Mesenchymal stem cell (in vitro differentiated cells and primary cell): ENCODE measurements around the gene ZNF415.

Experiments
- DNase-seq: peaks from one replicate; pipeline ENCODE4 v3.0.0-alpha.2; 2013
- H2AFZ ChIP-seq: one replicate; pipeline ENCODE4 v1.6.1; 2013; ENCODE audit warnings: low read depth, mild to moderate bottlenecking, control low read depth, inconsistent platforms, low read length, moderate library complexity
- H2AK5ac ChIP-seq: 2 replicates; pipeline ENCODE4 v1.6.1; 2013; ENCODE audit warnings: low read length, moderate library complexity, mild to moderate bottlenecking, inconsistent platforms; ENCODE audit not compliant: severe bottlenecking
- H2BK120ac ChIP-seq: one replicate; pipeline ENCODE4 v1.6.1; 2013; ENCODE audit warnings: low read depth, mild to moderate bottlenecking, inconsistent platforms, low read length, moderate library complexity
- H2BK12ac ChIP-seq, 2 experiments: one replicate each; pipeline ENCODE4 v1.6.1; 2013; ENCODE audit warnings: inconsistent platforms in 2 of 2, low read length in 2 of 2, mild to moderate bottlenecking in 2 of 2, moderate library complexity in 2 of 2, control low read depth in 1 of 2
- H2BK15ac ChIP-seq: one replicate; pipeline ENCODE4 v1.6.1; 2013; ENCODE audit warnings: mild to moderate bottlenecking, low read depth, inconsistent platforms; ENCODE audit not compliant: poor library complexity, severe bottlenecking
- H2BK5ac ChIP-seq: 2 replicates; pipeline ENCODE4 v1.6.1; 2013; ENCODE audit warnings: low read depth, mild to moderate bottlenecking, low read length, control low read depth, inconsistent platforms; ENCODE audit not compliant: poor library complexity, severe bottlenecking
- H3K14ac ChIP-seq, 2 experiments: one replicate each; pipeline ENCODE4 v1.6.1; 2013; ENCODE audit warnings: inconsistent platforms in 2 of 2, low read length in 2 of 2, control low read depth in 1 of 2, mild to moderate bottlenecking in 1 of 2, moderate library complexity in 1 of 2
- H3K18ac ChIP-seq, 2 experiments: one replicate each; pipeline ENCODE4 v1.6.1; 2013; ENCODE audit warnings: inconsistent platforms in 2 of 2, low read length in 2 of 2, control low read depth in 1 of 2, low read depth in 1 of 2, mild to moderate bottlenecking in 1 of 2
- H3K23ac ChIP-seq, 2 experiments: one replicate each; pipeline ENCODE4 v1.6.1; 2013; ENCODE audit warnings: inconsistent platforms in 2 of 2, low read length in 2 of 2, mild to moderate bottlenecking in 2 of 2, moderate library complexity in 2 of 2, control low read depth in 1 of 2
- H3K27ac ChIP-seq: 2 replicates; pipeline ENCODE4 v1.5.1; 2013; ENCODE audit warnings: mild to moderate bottlenecking, moderate library complexity, low read length, control low read depth, inconsistent platforms; ENCODE audit not compliant: poor library complexity, severe bottlenecking
- H3K27me3 ChIP-seq, 2 experiments: 2 replicates each; pipeline versions ENCODE4 v1.6.1 to v1.7.0; 2013; ENCODE audit warnings: low read length in 2 of 2, mild to moderate bottlenecking in 2 of 2, moderate library complexity in 2 of 2, control low read depth in 1 of 2, inconsistent platforms in 1 of 2; ENCODE audit not compliant: control insufficient read depth in 1 of 2, insufficient read depth in 1 of 2
- H3K36me3 ChIP-seq, 2 experiments: 2 replicates each; pipeline versions ENCODE4 v1.6.1 to v1.7.0; 2013; ENCODE audit warnings: low read length in 2 of 2, control low read depth in 1 of 2, inconsistent platforms in 1 of 2, low read depth in 1 of 2, mild to moderate bottlenecking in 1 of 2; ENCODE audit not compliant: insufficient read depth in 2 of 2, control insufficient read depth in 1 of 2
- H3K4ac ChIP-seq, 2 experiments: one replicate each; pipeline ENCODE4 v1.6.1; 2013; ENCODE audit warnings: inconsistent platforms in 2 of 2, low read length in 2 of 2, mild to moderate bottlenecking in 2 of 2, moderate library complexity in 2 of 2, control low read depth in 1 of 2, low read depth in 1 of 2
- H3K4me1 ChIP-seq: 2 replicates; pipeline ENCODE4 v1.6.1; 2013; ENCODE audit warnings: low read depth, low read length, control low read depth; ENCODE audit not compliant: control insufficient read depth, insufficient read depth
- H3K4me2 ChIP-seq: 2 replicates; pipeline ENCODE4 v1.6.1; 2013; ENCODE audit warnings: low read length, mild to moderate bottlenecking, inconsistent platforms; ENCODE audit not compliant: poor library complexity, severe bottlenecking
- H3K4me3 ChIP-seq, 2 experiments: 2 replicates each; pipeline versions ENCODE4 v1.5.1 to v1.7.0; 2013; ENCODE audit warnings: low read length in 2 of 2, mild to moderate bottlenecking in 2 of 2, control low read depth in 1 of 2, low read depth in 1 of 2; ENCODE audit not compliant: insufficient read depth in 1 of 2
- H3K79me1 ChIP-seq: replicated peaks from 2 replicates; pipeline ENCODE4 v1.6.1; 2013; ENCODE audit warnings: mild to moderate bottlenecking, control low read depth, low read length, inconsistent platforms; ENCODE audit not compliant: poor library complexity, severe bottlenecking
- H3K9ac ChIP-seq: 2 replicates; pipeline ENCODE4 v1.7.0; 2013; ENCODE audit warnings: mild to moderate bottlenecking, low read length, moderate library complexity
- H3K9me3 ChIP-seq: 2 replicates; pipeline ENCODE4 v1.7.0; 2013; ENCODE audit warnings: mild to moderate bottlenecking, low read length; ENCODE audit not compliant: control insufficient read depth
- H4K8ac ChIP-seq: one replicate; pipeline ENCODE4 v1.6.1; 2013; ENCODE audit warnings: inconsistent platforms, mild to moderate bottlenecking, low read length, moderate library complexity
- H4K91ac ChIP-seq: one replicate; pipeline ENCODE4 v1.6.1; 2013; ENCODE audit warnings: mild to moderate bottlenecking, low read length, inconsistent platforms
- WGBS: methylation state at CpG from one replicate; pipeline ENCODE4 v1.1.7; 2013; ENCODE audit warnings: mixed read lengths; 5-methylcytosine and 5-hydroxymethylcytosine counted together

Gene ZNF415

GRCh38 chr19:53136432-53136831 lies 3.7 kb upstream of the ZNF415 start:
- Histone ChIP-seq H3K27ac (no peak overlapping the region), H3K4me2 (no peak overlapping the region), H2BK120ac (no peak overlapping the region), H3K14ac (no peak overlapping the region), H4K8ac (no peak overlapping the region), H3K4me3 (no peak overlapping the region), H3K9me3 (peaks cover 47% of the 10 kb centered on the region), H2BK12ac (no peak overlapping the region), H2BK15ac (no peak overlapping the region), H3K18ac (no peak overlapping the region), H4K91ac (no peak overlapping the region), H2AFZ (no peak overlapping the region), H3K23ac (no peak overlapping the region), H3K36me3 (peaks cover 3 to 11% of the 10 kb centered on the region in 2 experiments), H3K4me1 (peaks cover 7% of the 10 kb centered on the region), H3K9ac (no peak overlapping the region), H2AK5ac (no peak overlapping the region), H3K27me3 (no peaks in the 10 kb centered on the region), H2BK5ac (no peak overlapping the region), H3K79me1 (no peaks in the 10 kb centered on the region), H3K4ac (no peak overlapping the region)
- DNase-seq = no peak
- no CpG with 5 or more reads among the region's 3 CpGs for WGBS

- Histone ChIP-seq H3K9ac (peak overlapping the region; percentile 85), H4K91ac (no peak overlapping the region), H3K36me3 (no peaks in the 10 kb centered on the region), H2AK5ac (no peak overlapping the region), H3K9me3 (peaks cover 5% of the 10 kb centered on the region), H2BK15ac (no peak overlapping the region), H2BK5ac (no peak overlapping the region), H3K27ac (no peak overlapping the region), H3K4me1 (peaks cover 7% of the 10 kb centered on the region), H3K14ac (no peak overlapping the region), H3K79me1 (no peaks in the 10 kb centered on the region), H3K4ac (no peak overlapping the region), H4K8ac (no peak overlapping the region), H2AFZ (no peak overlapping the region), H3K23ac (no peak overlapping the region), H3K18ac (no peak overlapping the region), H3K4me3 (peak overlapping the region in 1 of 2 experiments; percentile 78), H2BK12ac (no peak overlapping the region), H2BK120ac (no peak overlapping the region), H3K27me3 (no peaks in the 10 kb centered on the region), H3K4me2 (no peak overlapping the region)
- DNase-seq = no peak
- WGBS = 58% methylated on average over 6 of the region's 6 CpGs
These were observed 983 bp downstream of the ZNF415 start for GRCh38 chr19:53131727-53132126.

- DNase-seq = no peak
- Histone ChIP-seq H3K18ac (no peak overlapping the region), H3K27me3 (no peaks in the 10 kb centered on the region), H3K79me1 (peaks cover 2% of the 10 kb centered on the region), H3K36me3 (no peaks in the 10 kb centered on the region), H2AK5ac (no peak overlapping the region), H2BK12ac (no peak overlapping the region), H2AFZ (no peak overlapping the region), H2BK5ac (no peak overlapping the region), H4K91ac (no peak overlapping the region), H2BK120ac (no peak overlapping the region), H3K9me3 (no peaks in the 10 kb centered on the region), H3K4me3 (peak overlapping the region in 1 of 2 experiments; percentile 78), H3K4me1 (peaks cover 7% of the 10 kb centered on the region), H3K4ac (no peak overlapping the region), H2BK15ac (no peak overlapping the region), H4K8ac (no peak overlapping the region), H3K14ac (no peak overlapping the region), H3K27ac (no peak overlapping the region), H3K9ac (peak overlapping the region; percentile 85), H3K23ac (no peak overlapping the region), H3K4me2 (no peak overlapping the region)
- 74% methylated on average over 4 of the region's 4 CpGs for WGBS
These were observed 1.6 kb downstream of the ZNF415 start for GRCh38 chr19:53131085-53131590.

GRCh38 chr19:53130506-53130905 lies 2.2 kb downstream of the ZNF415 start:
- Histone ChIP-seq H2BK5ac (no peak overlapping the region), H2BK12ac (no peak overlapping the region), H2BK120ac (no peak overlapping the region), H3K79me1 (peaks cover 2% of the 10 kb centered on the region), H3K9me3 (no peaks in the 10 kb centered on the region), H2BK15ac (no peak overlapping the region), H3K27ac (no peak overlapping the region), H3K36me3 (no peaks in the 10 kb centered on the region), H3K4me2 (no peak overlapping the region), H3K27me3 (no peaks in the 10 kb centered on the region), H3K18ac (no peak overlapping the region), H4K91ac (no peak overlapping the region), H3K14ac (no peak overlapping the region), H2AFZ (no peak overlapping the region), H3K23ac (no peak overlapping the region), H4K8ac (no peak overlapping the region), H3K4ac (no peak overlapping the region), H3K4me3 (no peak overlapping the region), H2AK5ac (no peak overlapping the region), H3K9ac (no peak overlapping the region), H3K4me1 (peaks cover 7% of the 10 kb centered on the region)
- 88% methylated on average over 7 of the region's 7 CpGs for WGBS
- no peak for DNase-seq
